HUES48 (cell line): Measurements from ENCODE around the gene OSMR.

Source experiments
- H3K27ac ChIP-seq: one replicate; pipeline ENCODE4 v1.7.0; 2013; ENCODE audit warnings: low read depth, low read length, inconsistent platforms
- H3K27me3 ChIP-seq: 2 replicates; pipeline ENCODE4 v1.6.1; 2013; ENCODE audit warnings: mild to moderate bottlenecking, low read length; ENCODE audit not compliant: control insufficient read depth, insufficient read depth
- H3K36me3 ChIP-seq: 2 replicates; pipeline ENCODE4 v1.6.1; 2013; ENCODE audit warnings: low read length; ENCODE audit not compliant: control insufficient read depth, insufficient read depth
- H3K4me1 ChIP-seq: 2 replicates; pipeline ENCODE4 v1.6.1; 2013; ENCODE audit warnings: mild to moderate bottlenecking, low read length; ENCODE audit not compliant: control insufficient read depth, insufficient read depth
- H3K4me3 ChIP-seq: 2 replicates; pipeline ENCODE4 v1.5.1; 2013; ENCODE audit warnings: mild to moderate bottlenecking, low read depth, low read length
- H3K9ac ChIP-seq: 2 replicates; pipeline ENCODE4 v1.6.1; 2013; ENCODE audit warnings: mild to moderate bottlenecking, low read depth, low read length, moderate library complexity
- H3K9me3 ChIP-seq: 2 replicates; pipeline ENCODE4 v1.6.1; 2013; ENCODE audit warnings: low read length; ENCODE audit not compliant: control insufficient read depth, insufficient read depth

OSMR gene

DNA sequence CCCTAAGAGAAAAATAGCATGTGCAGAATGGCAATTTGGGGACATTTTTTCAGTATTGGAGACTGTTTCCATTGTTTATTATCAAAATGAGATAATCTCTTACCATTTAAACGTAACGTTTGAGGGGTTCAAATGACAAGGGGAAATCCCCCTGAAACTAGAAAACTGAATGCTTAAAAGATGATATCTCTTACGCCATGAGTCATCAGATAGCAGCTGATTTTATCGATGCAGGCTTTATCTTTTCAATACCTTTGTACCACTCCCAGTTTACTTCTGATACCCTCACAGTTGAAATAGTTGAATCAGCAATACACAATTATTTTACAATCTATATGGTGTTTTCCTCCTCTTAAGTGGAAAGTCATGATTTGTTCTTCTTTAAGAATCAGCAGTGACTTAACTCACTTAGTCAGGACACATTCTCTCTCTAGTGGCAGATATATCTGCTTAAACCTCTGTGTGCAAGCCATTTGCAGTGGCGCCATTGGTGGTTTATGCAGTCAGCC is 29.2 kb downstream of the OSMR start:
- Histone ChIP-seq H3K4me3 (no peak overlapping the region), H3K9me3 (no peaks in the 10 kb centered on the region), H3K27me3 (no peaks in the 10 kb centered on the region), H3K4me1 (peaks cover 9% of the 10 kb centered on the region), H3K36me3 (no peaks in the 10 kb centered on the region), H3K9ac (no peak overlapping the region), H3K27ac (no peak overlapping the region)

DNA sequence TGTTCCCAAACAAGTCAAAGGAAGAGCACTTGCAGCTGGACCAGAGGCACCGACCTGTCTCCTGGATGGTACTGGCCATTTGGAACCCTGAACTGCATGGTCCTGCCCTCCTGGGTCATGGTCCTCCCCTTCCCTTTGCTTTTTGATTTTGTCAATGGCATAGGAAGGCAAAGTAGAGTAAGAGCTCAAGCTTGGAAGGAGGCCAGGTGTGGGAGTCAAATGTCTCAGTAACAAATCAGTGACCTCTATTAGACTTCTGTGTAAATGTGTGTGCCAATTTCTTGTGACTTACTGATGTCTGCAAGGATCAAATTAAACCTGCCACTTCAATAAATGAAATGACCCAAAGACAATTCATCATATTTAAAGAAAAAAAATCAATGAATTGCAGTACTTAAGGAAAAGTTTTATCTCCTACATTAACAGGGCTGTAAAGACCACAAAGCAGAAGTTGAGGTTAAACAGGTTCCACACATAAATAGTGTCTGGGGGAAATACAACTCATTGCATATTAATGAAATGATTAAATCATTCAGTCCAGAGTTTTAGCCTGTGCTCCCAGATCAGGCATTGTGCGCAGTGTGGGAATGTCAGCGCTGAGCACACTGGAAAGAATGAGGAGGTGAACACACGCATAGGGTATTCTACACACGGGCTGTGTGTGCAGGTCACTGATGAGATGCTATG is 32.7 kb downstream of the OSMR start:
- no peak overlapping the region for H3K4me3 ChIP-seq
- no peaks in the 10 kb centered on the region for H3K27me3 ChIP-seq
- no peak overlapping the region for H3K9ac ChIP-seq
- H3K4me1 ChIP-seq, result no peaks in the 10 kb centered on the region
- H3K9me3 ChIP-seq, result no peaks in the 10 kb centered on the region
- H3K36me3 ChIP-seq, result no peaks in the 10 kb centered on the region
- no peak overlapping the region for H3K27ac ChIP-seq

DNA sequence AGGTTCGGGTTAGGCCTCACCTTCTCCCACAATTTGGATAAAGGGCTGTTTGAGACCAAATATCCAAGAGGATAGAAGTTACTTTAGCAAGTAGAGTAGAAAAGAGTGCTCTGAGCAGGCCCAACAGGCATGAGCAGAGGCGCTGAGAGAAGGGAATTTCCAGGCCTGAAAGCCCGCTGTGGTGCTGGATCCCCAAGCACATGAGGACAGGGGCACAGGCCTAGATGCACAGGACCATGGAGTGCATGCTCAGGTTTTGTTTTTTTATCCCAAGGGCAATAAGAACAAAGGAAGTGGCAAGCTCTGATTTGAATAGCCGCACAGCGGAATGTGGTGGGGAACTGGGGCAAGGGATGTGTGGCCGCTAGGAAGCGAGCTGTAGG is 33.3 kb downstream of the OSMR start:
- H3K9ac ChIP-seq, result no peak overlapping the region
- no peak overlapping the region for H3K27ac ChIP-seq
- no peaks in the 10 kb centered on the region for H3K36me3 ChIP-seq
- no peak overlapping the region for H3K4me3 ChIP-seq
- H3K4me1 ChIP-seq, result no peaks in the 10 kb centered on the region
- H3K27me3 ChIP-seq, result no peaks in the 10 kb centered on the region
- no peaks in the 10 kb centered on the region for H3K9me3 ChIP-seq

GRCh38 chr5:38883842-38884241 is 38.0 kb downstream of the OSMR start:
- Histone ChIP-seq H3K27ac (no peak overlapping the region), H3K4me3 (no peak overlapping the region), H3K9ac (no peak overlapping the region), H3K9me3 (no peaks in the 10 kb centered on the region), H3K4me1 (peaks cover 6% of the 10 kb centered on the region), H3K36me3 (no peaks in the 10 kb centered on the region), H3K27me3 (no peaks in the 10 kb centered on the region)

DNA sequence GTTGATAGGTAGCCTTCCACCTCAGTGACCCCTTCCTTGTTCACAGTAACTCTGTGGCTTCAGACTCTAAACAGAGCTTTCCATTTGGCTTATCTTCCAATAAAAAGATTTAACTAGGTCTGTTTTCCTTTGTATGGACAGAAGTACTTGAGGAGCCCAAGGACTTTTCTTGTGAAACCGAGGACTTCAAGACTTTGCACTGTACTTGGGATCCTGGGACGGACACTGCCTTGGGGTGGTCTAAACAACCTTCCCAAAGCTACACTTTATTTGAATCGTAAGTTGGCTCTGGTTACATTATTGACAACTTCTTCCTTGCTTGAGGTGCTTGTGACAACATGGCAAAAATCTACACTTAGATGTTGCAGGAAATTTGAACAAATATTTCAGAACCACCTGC is 39.4 kb downstream of the OSMR start:
- H3K4me1 ChIP-seq, result peaks cover 6% of the 10 kb centered on the region
- no peak overlapping the region for H3K27ac ChIP-seq
- no peak overlapping the region for H3K4me3 ChIP-seq
- no peak overlapping the region for H3K9ac ChIP-seq
- H3K27me3 ChIP-seq, result no peaks in the 10 kb centered on the region
- no peaks in the 10 kb centered on the region for H3K9me3 ChIP-seq
- H3K36me3 ChIP-seq, result no peaks in the 10 kb centered on the region

DNA sequence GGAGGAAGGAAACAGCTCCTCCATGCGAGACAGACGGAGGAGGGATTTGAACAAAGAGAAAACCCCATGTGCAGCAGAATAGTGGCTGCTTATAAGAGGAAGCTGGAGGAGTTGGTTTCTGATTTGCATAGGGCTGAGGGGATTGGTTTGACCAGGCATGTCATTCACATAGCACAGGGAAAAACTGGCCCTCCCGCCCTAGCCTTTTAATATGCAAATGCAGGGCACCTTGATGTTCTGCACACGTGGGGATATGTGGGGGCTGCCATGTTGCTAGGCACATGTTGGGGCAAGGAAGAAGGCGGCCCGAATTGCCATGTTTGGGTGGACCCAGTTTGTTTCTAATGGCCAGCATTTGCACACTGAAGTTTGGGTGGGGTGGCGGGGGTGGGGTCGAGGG is 42.2 kb downstream of the OSMR start:
- Histone ChIP-seq H3K9ac (no peak overlapping the region), H3K27me3 (no peaks in the 10 kb centered on the region), H3K4me3 (no peak overlapping the region), H3K9me3 (no peaks in the 10 kb centered on the region; the same call in 1 of the 2 replicates), H3K36me3 (no peaks in the 10 kb centered on the region), H3K4me1 (peaks cover 6% of the 10 kb centered on the region), H3K27ac (no peak overlapping the region)

- no peak overlapping the region for H3K9ac ChIP-seq
- H3K36me3 ChIP-seq, result no peaks in the 10 kb centered on the region
- no peak overlapping the region for H3K27ac ChIP-seq
- no peak overlapping the region for H3K4me3 ChIP-seq
- H3K9me3 ChIP-seq, result no peaks in the 10 kb centered on the region; the same call in 1 of the 2 replicates
- H3K4me1 ChIP-seq, result peaks cover 6% of the 10 kb centered on the region
- no peaks in the 10 kb centered on the region for H3K27me3 ChIP-seq
Measured at GRCh38 chr5:38889424-38889823, 43.6 kb downstream of the OSMR start.

DNA sequence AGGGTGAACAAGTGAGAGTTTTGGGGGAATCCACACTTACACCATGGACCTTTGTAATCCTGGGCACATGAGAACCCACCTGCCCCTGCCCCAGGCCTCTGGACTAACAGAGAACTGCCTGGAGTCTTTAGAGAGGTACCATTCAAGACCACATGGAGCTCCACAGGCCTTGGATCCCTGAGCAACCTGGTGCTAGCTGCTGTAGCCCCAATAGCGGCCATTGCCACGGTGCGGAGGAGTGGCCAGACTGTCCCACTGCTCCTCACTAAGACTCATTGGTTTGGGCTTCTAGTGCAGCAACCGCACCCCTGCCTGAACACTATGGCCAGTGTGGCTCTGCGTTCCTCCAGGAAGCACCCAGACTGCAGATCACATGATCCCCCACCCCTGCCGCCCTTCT is 45.8 kb downstream of the OSMR start:
- H3K27ac ChIP-seq, result no peak overlapping the region
- no peaks in the 10 kb centered on the region for H3K36me3 ChIP-seq
- H3K4me3 ChIP-seq, result no peak overlapping the region
- peaks cover 6% of the 10 kb centered on the region for H3K4me1 ChIP-seq
- H3K27me3 ChIP-seq, result no peaks in the 10 kb centered on the region
- H3K9ac ChIP-seq, result no peak overlapping the region
- H3K9me3 ChIP-seq, result no peaks in the 10 kb centered on the region; the same call in 1 of the 2 replicates

DNA sequence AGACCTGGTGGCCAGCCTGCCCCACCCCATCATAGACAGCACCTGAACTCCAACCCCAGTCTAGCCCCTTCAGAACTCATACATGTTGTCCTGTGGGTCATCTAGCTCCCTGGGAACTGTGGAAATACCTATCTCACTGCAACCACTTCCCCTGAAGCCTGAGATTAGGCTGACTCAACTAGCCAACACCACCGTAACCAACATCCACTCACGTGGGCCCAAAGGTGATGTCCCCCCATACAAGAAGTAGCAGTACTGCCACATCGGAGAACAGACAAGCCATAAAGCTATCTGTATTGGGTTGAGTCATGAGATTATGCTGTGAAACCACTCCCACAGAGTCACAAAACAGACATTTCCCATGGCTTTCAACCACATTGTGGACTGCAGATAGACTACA is 46.6 kb downstream of the OSMR start:
- Histone ChIP-seq H3K27me3 (no peaks in the 10 kb centered on the region), H3K9ac (no peak overlapping the region), H3K4me1 (peaks cover 6% of the 10 kb centered on the region), H3K27ac (no peak overlapping the region), H3K9me3 (no peaks in the 10 kb centered on the region; the same call in 1 of the 2 replicates), H3K4me3 (no peak overlapping the region), H3K36me3 (no peaks in the 10 kb centered on the region)

DNA sequence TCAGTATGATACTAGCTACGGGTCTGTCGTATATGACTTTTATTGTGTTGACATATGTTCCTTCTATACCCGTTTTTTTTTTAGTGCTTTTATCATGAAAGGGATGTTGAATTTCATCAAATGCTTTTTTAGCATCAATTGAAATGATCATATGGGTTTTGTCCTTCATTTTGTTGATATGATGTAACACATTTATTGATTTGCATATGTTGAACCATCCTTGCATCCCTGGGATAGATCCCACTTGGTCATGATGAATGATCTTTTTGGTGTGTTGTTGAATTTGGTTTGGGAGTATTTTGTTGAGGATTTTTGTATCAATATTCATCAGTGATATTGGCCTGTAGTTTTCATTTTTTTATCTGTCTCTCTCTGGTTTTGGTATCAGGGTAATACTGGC is 50.9 kb downstream of the OSMR start:
- H3K4me3 ChIP-seq, result no peak overlapping the region
- no peaks in the 10 kb centered on the region for H3K36me3 ChIP-seq
- H3K27me3 ChIP-seq, result no peaks in the 10 kb centered on the region
- no peaks in the 10 kb centered on the region; the same call in 1 of the 2 replicates for H3K9me3 ChIP-seq
- H3K9ac ChIP-seq, result no peak overlapping the region
- H3K27ac ChIP-seq, result no peak overlapping the region
- H3K4me1 ChIP-seq, result no peaks in the 10 kb centered on the region

GRCh38 chr5:38899936-38900335 is 54.1 kb downstream of the OSMR start:
- H3K9ac ChIP-seq, result no peak overlapping the region
- H3K9me3 ChIP-seq, result no peaks in the 10 kb centered on the region
- H3K4me3 ChIP-seq, result no peak overlapping the region
- H3K27me3 ChIP-seq, result no peaks in the 10 kb centered on the region
- H3K27ac ChIP-seq, result no peak overlapping the region
- no peaks in the 10 kb centered on the region for H3K4me1 ChIP-seq
- H3K36me3 ChIP-seq, result no peaks in the 10 kb centered on the region
